HG02973 (cell line): ENCODE data around the gene IDUA.
"Not testable (repeated sequence)": the region's sequence is repeated elsewhere in the genome, so short reads cannot be mapped to it uniquely, and the experiment has no call there.

Experiments
- ATAC-seq: cut with Tn5 transposase; IDR thresholded peaks from one replicate; pipeline ENCODE4 v1.9.1; 2021; ENCODE audit warnings: moderate library complexity; ENCODE audit not compliant: unreplicated experiment

Gene IDUA

GRCh38 chr4:986879-987623 is at the start of gene IDUA:
TSS of gene IDUA (plus strand) at chr4:987044. CDS start at chr4:987085, 41 bp downstream.
- peak; percentile 60 for ATAC-seq

DNA sequence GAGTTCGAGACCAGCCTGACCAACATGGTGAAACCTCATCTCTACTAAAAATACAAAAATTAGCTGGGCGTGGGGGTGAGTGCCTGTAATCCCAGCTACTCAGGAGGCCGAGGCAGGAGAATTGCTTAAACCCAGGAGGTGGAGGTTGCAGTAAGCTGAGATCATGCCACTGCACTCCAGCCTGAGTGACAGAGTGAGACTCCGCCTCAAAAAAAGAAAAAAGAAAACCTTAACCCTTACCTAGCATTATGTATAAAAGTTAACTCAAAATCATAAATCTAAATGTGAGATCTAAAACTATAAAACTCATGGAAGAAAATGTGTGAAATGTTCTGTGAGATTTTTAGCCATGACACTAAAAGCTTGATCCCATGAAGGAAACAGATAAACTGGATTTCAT is 47.3 kb upstream of the IDUA start:
- not testable (repeated sequence) for ATAC-seq

- ATAC-seq, result no peak
These were observed 41.4 kb upstream of the IDUA start for GRCh38 chr4:945274-946102.

DNA sequence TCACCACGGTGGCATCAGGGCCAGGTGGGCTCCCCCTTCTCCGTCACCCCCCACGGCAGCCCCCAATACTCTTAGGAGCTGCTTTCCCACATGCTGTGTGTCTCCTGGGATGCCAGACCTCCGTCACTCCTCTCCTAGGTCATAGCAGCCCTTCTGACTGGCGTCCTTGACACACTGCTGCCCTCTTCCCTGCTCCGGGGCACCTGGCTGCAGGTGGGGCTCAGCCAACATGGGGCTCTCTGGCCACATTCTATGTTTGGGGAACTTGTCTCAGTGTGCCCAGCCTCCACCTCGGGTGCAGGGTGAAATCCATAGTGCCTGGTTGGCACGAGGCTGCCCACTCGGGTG is 40.8 kb upstream of the IDUA start:
- no peak for ATAC-seq

DNA sequence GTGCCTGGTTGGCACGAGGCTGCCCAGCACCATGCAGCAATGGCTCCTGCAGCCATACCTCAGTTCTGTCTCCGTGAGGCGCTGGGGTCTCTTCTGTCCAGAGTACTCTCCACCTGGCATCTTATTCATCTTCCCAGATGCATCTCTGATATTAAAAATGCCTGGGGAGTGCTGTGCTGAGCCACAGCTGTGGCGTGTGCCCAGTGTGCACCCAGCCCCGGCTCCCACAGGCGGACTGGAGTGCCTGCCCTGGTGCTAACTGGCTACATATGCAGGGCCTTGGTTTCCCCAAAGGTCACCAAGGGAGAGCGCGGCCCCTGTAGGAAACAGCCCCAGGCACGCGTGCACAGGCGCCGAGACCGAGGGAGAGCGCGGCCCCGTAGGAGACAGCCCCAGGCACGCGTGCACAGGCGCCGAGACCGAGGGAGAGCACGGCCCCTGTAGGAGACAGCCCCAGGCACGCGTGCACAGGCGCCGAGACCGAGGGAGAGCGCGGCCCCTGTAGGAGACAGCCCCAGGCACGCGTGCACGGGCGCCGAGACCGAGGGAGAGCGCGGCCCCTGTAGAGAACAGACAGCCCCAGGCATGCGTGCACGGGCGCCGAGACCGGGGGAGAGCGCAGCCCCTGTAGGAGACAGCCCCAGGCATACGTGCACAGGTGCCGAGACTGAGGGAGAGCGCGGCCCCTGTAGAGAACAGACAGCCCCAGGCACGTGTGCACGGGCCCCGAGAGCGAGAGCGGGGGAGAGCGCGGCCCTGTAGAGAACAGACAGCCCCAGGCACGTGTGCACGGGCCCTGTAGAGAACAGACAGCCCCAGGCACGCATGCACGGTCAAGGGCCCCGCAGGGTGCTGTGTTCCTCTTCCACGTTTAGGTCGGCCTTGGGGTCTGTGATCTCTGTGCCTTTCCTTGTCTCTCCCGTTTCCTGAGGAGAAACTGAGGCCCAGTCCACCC is 40.0 kb upstream of the IDUA start:
- no peak for ATAC-seq

- no peak for ATAC-seq
These were observed 39.3 kb upstream of the IDUA start for GRCh38 chr4:947491-947971.

DNA sequence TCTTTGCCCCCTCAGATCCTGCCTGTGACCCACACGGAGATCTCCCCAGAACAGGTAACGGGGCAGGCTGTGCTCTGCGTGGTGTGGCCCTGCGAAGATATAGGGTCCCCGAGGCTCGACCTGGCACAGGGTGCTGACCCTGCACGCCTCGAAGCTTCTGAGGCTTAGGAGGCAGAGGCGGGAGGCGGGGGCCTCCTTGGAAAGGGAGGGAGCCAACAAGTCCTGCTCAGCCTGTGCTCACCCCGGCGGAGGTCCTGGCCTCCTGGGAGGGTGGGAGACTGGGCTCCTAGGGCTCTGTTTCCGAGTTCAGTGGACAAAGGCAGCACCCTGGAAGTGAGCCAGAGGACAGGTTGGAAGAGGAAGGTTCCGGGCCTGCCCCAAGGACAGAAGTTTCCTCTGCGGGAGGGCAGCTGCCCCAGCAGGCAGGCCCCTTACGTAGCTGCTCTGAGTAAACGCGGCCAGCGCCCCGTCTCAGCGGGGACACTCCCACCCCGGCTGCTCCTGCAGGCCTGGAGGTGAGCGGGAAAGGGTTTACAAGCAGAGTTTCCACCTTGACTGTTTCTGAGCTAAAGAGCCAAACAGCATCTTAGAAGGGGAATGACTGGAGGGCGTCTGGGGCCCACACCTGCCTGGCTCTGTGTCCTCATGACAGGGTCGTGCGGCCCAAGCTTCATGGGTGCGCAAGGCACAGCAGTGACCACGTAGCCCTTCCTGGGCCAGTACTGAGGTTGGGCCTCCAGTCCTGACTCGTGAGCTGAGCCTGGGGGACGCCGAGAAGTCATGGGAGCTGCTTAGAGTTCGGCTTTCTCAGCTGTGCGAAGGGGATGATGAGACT is 38.5 kb upstream of the IDUA start:
- ATAC-seq, result no peak

- ATAC-seq, result no peak
These were observed 37.9 kb upstream of the IDUA start for GRCh38 chr4:948936-949300.

DNA sequence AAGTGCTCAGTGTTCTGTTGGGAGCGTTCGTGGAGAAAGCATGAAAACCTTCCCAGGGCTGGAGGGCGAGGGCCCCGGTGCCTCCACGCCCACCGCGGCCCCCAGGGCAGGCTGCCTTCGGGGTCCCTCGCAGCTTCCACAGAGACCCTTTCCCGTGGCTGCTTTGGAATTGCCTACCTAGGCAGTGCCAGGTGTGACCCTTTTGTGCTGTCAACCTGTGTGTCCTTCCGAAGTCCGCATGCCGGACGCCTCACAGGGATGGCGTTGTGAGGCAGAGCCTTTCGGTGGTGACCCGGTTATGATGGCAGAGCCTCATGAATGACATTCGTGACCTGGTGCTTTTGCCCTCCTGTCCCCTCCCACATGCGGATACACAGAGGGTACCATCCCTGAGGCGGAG is 37.2 kb upstream of the IDUA start:
- ATAC-seq, result no peak

DNA sequence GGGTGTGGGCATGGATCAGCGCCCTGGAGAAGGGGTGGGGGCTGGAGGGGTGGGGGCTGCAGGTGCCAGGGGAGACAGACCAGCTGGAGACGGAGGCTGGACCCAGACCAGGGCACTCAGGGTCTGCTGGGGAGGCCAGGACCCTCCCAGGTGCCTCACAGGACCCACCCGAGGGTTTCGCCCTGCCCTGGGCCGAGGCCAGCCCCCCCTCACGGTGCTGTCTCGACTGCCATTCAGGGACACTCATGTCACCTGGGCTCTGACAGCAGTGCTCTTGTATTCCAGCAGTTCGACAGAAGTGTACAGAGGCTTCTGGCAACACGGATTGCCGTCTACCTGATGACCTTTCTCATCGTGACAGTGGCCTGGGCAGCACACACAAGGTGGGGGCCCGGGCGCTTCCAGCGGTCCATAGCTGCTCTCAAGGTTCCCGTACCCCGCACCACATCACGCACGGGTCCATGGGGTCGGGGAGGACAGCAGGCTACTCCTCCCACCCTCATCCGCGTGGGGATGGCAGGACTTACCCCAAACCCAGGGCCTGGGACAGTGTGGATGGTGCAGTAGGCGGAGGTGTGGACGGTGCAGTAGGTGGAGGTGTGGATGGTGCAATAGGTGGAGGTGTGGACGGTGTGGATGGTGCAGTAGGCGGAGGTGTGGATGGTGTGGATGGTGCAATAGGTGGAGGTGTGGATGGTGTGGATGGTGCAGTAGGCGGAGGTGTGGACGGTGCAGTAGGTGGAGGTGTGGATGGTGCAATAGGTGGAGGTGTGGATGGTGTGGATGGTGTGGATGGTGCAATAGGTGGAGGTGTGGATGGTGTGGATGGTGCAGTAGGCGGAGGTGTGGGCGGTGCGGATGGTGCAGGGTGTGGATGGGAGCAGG is 36.5 kb upstream of the IDUA start:
- no peak for ATAC-seq

DNA sequence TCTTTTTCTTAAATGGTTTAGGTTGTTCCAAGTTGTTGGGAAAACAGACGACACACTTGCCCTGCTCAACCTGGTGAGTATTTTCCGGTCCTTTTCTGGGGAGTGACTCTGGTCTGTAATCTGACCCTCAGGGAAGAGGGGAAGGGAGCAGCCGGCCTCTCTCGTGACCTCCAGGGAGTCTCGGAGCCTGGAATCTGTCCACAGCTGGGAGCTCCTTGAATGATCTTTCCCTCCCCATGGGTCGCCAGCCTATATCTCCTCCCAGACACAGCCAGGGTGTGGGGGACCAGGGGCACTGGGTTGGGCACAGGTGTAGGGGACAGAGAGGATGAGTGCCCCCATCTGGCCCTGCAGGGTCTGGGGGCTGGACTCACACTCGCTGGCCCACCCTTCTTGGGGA is 35.7 kb upstream of the IDUA start:
- ATAC-seq, result no peak

- ATAC-seq, result no peak
These were observed 35.0 kb upstream of the IDUA start for GRCh38 chr4:951594-952468.

- ATAC-seq, result no peak
These were observed 33.8 kb upstream of the IDUA start for GRCh38 chr4:952881-953573.

GRCh38 chr4:953574-953915 is 33.3 kb upstream of the IDUA start:
- ATAC-seq, result no peak

DNA sequence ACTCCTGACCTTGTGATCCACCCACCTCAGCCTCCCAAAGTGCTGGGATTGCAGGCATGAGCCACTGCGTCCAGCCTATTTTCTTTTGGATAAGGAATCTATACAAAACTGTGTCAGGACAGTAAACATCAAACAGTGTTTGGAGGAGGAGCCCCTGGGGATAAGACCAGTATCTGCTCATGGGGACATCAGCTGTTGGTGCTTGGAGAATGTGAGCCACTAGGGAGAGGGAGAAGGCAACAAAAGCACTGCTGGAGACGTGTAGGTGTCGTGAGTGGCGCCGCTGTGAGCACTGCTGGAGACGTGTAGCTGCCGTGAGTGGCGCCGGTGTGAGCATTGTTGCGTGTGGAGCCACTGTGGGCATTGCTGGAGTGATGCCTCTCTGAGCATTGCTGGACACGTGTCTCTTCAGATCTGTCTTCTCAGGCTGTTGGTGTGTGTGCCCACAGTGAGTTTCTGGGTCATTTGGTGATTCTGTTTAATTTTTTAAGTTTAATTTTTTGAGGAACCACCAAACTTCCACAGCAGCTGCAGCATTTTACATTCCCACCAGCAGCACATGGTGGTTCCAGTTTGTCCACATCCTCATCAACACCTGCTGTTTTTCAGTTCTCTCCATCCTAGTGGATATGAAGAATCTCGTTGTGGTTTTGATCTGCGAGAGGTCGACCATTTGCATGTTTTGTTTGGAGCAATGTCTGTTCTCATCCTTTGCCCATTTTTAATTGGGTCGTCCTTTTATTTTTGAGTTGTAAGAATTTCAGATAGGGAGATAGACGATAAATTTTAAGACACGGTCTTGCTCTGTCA is 32.4 kb upstream of the IDUA start:
- no peak for ATAC-seq

GRCh38 chr4:955161-955921 is 31.5 kb upstream of the IDUA start:
- ATAC-seq, result no peak
